ENCODE results near the gene BCAS1. TPM values are rescaled to one million over a fixed set of nuclear protein-coding genes. Genes with fewer than 3 reads are reported as not detected.
A peak's percentile ranks its signal among the peaks of the same experiment; 100 is the strongest.

BCAS1 gene
- total RNA-seq, 6 experiments from 2014 or later: 0.07 to 0.43 (median 0.15) TPM; not detected in 2

DNA sequence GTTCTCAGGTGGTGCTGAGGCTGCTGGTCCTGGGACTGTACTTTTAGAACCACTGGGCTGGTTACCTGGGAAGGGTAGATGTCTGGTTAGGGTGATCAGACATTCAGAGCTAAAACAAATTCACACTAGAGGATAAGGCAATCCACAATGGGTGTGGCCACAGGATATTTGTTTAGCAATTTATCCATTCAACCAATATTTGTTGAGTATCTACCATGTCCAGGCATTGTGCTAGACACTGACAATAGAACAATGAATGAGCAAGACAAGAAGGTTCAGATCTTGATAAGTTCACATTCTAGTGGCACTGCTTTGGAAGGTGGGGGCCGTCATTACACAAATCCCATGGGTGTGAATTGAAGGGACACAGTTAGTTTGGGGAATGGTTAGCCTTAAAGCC is 131.7 kb downstream of the BCAS1 start:
- intact Hi-C loops (cut with DNase I): no loop called here
- no peak for DNase-seq
- H3K4me3 ChIP-seq: no peak overlapping the region
- no CpG with 5 or more reads among the region's 1 CpG for whole genome bisulfite sequencing (ENCODE audit: insufficient coverage, low coverage, low lambda C conversion rate, missing lambda C conversion rate)
- H3K4me1 ChIP-seq: peaks cover 0 to 27% (median 4%) of the 10 kb centered on the region in 4 donors
- no peaks in the 10 kb centered on the region for H3K36me3 ChIP-seq
- no peak for TF ChIP-seq POLR2A (IDR thresholded peaks at IDR 0.05)
- TF ChIP-seq, protein P1, sequence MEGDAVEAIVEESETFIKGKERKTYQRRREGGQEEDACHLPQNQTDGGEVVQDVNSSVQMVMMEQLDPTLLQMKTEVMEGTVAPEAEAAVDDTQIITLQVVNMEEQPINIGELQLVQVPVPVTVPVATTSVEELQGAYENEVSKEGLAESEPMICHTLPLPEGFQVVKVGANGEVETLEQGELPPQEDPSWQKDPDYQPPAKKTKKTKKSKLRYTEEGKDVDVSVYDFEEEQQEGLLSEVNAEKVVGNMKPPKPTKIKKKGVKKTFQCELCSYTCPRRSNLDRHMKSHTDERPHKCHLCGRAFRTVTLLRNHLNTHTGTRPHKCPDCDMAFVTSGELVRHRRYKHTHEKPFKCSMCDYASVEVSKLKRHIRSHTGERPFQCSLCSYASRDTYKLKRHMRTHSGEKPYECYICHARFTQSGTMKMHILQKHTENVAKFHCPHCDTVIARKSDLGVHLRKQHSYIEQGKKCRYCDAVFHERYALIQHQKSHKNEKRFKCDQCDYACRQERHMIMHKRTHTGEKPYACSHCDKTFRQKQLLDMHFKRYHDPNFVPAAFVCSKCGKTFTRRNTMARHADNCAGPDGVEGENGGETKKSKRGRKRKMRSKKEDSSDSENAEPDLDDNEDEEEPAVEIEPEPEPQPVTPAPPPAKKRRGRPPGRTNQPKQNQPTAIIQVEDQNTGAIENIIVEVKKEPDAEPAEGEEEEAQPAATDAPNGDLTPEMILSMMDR (IDR thresholded peaks at IDR 0.05): no peak
- no peak overlapping the region for H3K27ac ChIP-seq
- ATAC-seq: no peak
- no peaks in the 10 kb centered on the region for H3K9me3 ChIP-seq
- H3K27me3 ChIP-seq: no peaks in the 10 kb centered on the region

DNA sequence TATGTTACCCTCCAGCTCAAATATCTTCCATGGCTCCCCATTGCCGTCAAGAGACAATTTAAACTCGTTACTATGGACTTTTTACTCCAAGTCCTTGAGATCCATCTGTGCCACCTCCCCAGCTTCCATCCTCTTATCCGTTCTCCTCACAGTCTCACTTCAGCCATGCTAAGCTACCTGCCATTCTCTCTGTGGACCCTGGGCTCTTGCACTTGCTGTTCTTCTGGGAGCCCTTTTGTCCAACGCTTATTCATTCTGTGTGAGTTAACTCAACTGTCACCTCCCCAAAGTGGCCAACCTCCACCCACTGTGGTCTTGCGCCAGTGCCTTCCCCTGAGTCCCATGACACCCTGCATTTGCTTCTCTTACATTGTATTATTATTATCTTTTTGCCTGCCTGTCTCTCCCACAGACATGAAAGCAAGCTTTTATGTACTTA is 132.4 kb downstream of the BCAS1 start:
- TF ChIP-seq, protein P1 (IDR thresholded peaks at IDR 0.05): no peak
- TF ChIP-seq POLR2A (IDR thresholded peaks at IDR 0.05): no peak
- Histone ChIP-seq H3K4me1 (peaks cover 0 to 20% (median 4%) of the 10 kb centered on the region in 4 donors), H3K27ac (no peak overlapping the region), H3K9me3 (no peaks in the 10 kb centered on the region), H3K36me3 (no peaks in the 10 kb centered on the region), H3K27me3 (no peaks in the 10 kb centered on the region), H3K4me3 (no peak overlapping the region)
- no peak for ATAC-seq
- DNase-seq: no peak
- WGBS (ENCODE audit: insufficient coverage, low coverage, low lambda C conversion rate, missing lambda C conversion rate): 81% methylated on average over 5 of the region's 5 CpGs
- intact Hi-C loops (cut with DNase I): no loop called here

DNA sequence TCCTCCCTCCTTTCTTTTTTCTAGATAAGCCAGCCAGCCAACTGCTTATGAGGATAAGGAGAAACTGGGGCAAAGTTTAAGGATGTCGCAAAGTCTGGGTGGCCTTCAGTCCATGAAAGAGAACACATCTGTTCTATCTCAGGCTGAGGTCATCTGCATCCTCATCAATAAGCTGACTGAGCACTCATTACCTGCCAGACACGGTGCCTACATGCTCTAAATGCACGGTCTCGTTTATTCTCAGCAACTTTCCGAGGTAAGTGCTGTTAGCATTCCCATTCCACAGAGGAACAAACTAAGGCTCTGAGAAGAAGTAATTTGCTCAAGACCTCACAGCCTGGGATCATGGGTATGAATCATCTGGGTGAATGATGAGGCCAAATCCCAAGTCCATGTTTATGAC is 133.1 kb downstream of the BCAS1 start:
- Histone ChIP-seq H3K4me3 (no peak overlapping the region), H3K4me1 (peaks cover 0 to 16% (median 4%) of the 10 kb centered on the region in 4 donors), H3K36me3 (no peaks in the 10 kb centered on the region), H3K27me3 (no peaks in the 10 kb centered on the region), H3K27ac (no peak overlapping the region), H3K9me3 (no peaks in the 10 kb centered on the region)
- DNase-seq: no peak
- no peak for ATAC-seq
- no peak for TF ChIP-seq POLR2A (IDR thresholded peaks at IDR 0.05)
- TF ChIP-seq, protein P1 (IDR thresholded peaks at IDR 0.05): no peak
- 85% methylated on average over 4 of the region's 5 CpGs for WGBS (ENCODE audit: insufficient coverage, low coverage, low lambda C conversion rate, missing lambda C conversion rate)
- intact Hi-C loops (cut with DNase I): no loop called here

DNA sequence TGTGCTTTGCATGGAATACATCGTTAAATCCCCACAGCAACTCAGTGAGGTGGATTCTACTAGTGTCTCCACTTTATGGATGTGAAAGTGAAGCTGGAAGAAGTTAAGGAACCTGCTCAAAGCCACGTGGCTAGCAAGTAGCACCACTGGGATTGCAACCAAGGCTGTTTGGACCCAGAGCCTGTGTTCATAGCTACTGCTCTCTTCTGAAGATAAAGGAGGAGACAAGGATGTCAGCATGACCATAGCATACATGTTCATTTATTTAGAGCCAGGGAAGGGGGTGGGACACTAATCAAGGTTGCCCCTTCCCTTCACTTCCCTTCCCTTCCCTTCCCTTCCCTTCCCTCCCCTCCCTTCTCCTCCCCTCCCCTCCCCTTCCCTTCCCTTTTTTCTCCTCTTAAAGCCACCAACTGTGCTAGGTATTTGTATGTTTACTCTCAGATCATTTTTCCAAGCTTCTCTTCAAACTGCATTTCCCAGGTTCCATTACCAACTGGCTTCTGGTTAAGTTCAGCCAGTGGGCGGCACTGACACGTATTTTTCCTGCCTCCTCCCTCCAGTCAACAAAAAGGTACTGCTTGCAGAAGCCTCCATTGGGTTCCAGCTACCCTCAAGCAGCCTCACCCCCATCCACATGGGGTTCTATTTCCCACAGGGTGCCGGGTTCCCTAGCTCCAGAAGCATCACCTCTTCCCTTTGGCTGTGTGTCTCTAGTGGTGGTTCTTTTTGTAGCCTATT is 134.9 kb downstream of the BCAS1 start:
- TF ChIP-seq, protein P1 (IDR thresholded peaks at IDR 0.05): no peak
- TF ChIP-seq POLR2A (IDR thresholded peaks at IDR 0.05): no peak
- DNase-seq: no peak
- Histone ChIP-seq H3K9me3 (no peaks in the 10 kb centered on the region), H3K27me3 (no peaks in the 10 kb centered on the region), H3K36me3 (no peaks in the 10 kb centered on the region), H3K4me3 (no peak overlapping the region), H3K4me1 (peaks cover 0 to 13% (median 4%) of the 10 kb centered on the region in 4 donors), H3K27ac (peak overlapping the region in 2 of 3 donors; percentile 45 to 58)
- WGBS (ENCODE audit: insufficient coverage, low coverage, low lambda C conversion rate, missing lambda C conversion rate): 45% methylated on average over 5 of the region's 5 CpGs
- peak in 1 of 4 donors; percentile 32 for ATAC-seq
- intact Hi-C loops (cut with DNase I): no loop called here

Data from right lobe of liver (tissue), 6 donors.